NCI-H345 (cell line): Measurements from ENCODE around the gene SIX2.

ENCODE experiments used
- DNase-seq: peaks from one replicate; lab custom pipeline; 2025; lab: John Stamatoyannopoulos, UW

The SIX2 gene

GRCh38 chr2:44965684-44966083 lies 43.6 kb downstream of the SIX2 start:
- DNase-seq = no peak

GRCh38 chr2:44964752-44965236 lies 44.5 kb downstream of the SIX2 start:
- DNase-seq = peak; percentile 78

- DNase-seq = no peak
These were observed 47.0 kb downstream of the SIX2 start for GRCh38 chr2:44962176-44962695.

- no peak for DNase-seq
These were observed 48.4 kb downstream of the SIX2 start for GRCh38 chr2:44960871-44961270.

GRCh38 chr2:44959855-44960254 lies 49.4 kb downstream of the SIX2 start:
- DNase-seq = no peak

GRCh38 chr2:44957656-44958327 lies 51.5 kb downstream of the SIX2 start:
- DNase-seq = no peak

GRCh38 chr2:44956843-44957242 lies 52.4 kb downstream of the SIX2 start:
- no peak for DNase-seq

GRCh38 chr2:44955593-44956392 lies 53.5 kb downstream of the SIX2 start:
- peak; percentile 80 for DNase-seq
